GM18861 (cell line): Measurements from ENCODE around the gene PTPRK.
A peak's percentile ranks its signal among the peaks of the same experiment; 100 is the strongest.

Experiments used
- ATAC-seq: cut with Tn5 transposase; IDR thresholded peaks from one replicate; pipeline ENCODE4 v1.9.1; 2021; ENCODE audit not compliant: unreplicated experiment

PTPRK gene

DNA sequence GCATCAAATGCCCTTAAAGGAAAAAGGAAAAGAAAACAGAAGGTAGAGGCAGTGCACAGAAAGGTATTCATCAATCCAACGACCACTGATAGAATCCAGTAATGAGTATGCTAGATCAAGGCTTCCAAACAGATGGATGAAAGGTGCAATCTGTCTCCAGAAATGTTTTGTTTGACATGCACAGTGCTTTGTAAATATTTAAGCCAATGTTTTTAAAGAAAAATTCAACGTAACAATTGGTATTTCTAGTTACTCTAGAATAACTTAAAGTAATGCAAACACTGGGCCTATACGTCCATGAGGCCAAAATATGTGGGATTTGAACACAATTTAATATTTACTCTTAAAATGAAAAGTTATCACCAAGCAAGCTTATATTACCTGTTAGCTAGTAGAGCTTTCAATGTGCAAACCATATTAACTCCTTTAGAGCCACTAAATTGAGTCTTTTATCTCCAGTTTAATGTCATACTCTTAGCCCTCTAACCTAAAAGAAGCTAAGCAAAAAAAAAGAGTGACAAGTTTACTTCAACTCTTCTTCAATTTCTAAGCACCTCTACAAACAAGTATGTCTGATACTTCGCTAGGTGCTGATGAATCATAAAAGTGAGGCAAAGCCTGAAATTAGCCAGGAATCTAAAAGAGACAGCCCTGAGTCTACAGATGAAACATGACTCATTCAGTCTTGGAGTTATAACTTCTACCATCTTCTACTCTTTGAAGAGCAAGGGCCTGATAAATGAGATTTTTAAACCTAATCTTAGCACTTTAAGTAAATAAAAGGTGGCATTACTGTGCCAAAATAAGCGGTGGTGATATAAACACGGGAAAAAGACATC is 169.8 kb downstream of the PTPRK start:
- no peak for ATAC-seq

DNA sequence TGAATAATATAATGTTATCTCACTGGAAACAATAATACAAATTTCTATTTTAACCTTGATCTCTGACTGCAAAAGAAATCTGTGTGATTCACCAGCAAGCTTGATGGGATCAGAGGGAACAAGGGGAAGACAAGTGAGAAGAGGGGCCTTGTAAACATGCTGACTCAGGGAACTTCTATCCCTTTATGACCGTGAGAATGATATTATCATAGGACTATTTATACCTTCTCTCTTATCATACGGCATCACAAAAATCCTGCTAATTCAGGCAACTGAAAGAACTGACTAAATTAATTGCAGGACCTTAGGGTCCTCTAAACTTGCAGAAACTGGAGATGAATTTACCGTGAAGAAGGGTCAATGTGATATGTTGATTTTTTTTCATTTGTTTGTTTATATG is 173.3 kb downstream of the PTPRK start:
- ATAC-seq, result no peak

GRCh38 chr6:128346569-128346968 is 173.8 kb downstream of the PTPRK start:
- no peak for ATAC-seq

GRCh38 chr6:128345278-128345677 is 175.1 kb downstream of the PTPRK start:
- no peak for ATAC-seq

DNA sequence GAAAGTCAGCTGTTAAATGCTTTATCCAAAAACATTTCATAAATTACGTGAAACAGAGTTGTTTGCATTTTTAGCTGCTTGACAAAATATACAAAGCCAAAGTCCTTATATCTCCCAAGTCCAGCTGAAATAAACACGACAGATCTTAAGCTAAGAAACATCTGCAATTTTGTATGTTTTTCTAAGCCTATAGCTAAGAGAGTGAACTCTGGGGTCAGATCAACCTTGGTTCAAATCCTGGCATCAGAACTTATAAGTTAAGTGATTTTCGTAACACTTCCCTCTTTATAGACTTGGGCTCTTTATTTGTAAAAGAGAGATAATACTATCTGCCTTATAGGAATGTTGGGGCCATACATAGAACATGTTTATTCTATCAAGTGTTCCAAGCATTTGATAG is 176.7 kb downstream of the PTPRK start:
- no peak for ATAC-seq

DNA sequence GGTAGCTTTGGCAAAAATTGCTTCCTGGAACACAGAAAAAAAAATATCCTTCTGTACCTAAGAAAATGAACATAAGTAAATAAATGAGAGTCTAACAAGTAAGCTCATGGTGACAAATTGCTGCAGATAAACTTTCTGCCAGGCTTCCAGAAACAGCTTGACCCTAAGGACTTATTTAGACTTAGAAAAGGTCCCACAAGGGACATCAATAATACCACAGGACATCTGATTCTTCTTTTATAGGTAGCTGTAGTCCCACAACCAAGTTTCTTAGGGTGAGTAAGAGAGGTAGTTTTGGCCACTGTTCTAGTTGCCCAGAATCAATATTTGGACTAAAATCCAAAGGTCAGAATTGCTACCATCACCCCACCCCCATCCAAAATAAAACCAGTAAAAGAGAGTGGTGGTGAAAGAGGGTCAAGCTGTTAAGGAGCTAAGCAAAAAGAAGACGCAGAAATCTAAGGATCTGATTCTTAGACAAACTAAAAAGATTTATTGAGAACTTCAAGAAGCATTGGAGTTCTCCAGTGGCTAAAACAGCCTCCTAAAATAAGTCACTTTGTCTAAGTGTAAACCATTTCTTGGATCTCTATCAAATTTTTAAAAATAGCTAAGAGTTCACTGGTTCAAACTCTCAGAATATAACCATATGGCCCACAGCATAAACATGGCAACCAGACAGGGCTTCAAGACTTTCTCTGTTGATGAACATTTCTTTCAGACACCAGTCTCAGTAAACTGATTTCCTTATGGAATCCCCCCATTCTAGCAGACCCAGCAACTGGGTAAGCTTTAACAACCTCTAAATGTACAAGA is 180.6 kb downstream of the PTPRK start:
- no peak for ATAC-seq

DNA sequence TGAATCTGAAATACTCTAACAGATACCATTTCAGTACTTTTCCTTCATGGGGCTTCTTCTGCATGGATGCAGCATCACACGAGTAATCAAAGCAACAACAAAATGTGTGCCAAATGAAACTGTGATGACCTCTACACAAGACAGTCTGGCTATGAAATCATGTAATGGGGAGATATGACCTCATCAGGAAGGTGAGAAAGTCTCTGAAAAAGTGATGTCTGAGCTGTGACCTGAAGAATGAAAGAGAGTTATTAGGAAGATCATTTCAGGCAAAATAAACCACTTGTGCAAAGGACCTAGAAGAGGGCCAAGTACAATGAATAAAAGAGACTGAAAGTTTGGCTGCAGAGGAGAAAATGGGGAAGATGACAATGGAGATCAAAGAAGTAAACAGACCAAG is 182.8 kb downstream of the PTPRK start:
- no peak for ATAC-seq

DNA sequence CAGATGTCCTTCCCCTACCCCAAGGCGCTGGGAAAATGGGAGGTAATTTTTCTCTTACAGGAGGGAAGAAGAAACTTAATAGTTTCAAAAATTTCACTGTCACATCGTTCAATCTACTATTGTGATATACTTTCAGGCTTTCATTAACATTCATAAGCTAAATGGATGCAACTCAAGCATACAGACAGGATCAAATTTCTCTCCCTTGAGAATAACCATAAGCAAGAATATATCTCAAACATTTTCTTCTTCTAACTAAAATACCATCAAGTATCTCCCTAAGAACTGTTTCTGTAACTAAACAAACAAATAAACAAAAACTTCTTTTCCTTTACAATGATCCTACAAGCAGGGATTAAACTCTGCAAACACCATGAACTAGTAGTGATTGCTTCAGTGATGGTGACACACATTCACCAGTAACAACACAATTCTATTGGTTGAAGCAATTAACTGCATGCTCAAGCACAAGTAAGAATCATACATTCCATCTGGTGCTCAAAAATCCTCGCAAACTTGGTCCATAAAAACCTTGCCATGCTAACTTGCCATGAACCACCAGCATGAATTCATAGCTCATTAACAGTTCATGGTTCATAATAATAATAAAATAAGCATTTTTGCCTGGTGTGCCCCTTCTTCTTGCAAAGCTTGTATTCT is 183.8 kb downstream of the PTPRK start:
- ATAC-seq, result no peak

DNA sequence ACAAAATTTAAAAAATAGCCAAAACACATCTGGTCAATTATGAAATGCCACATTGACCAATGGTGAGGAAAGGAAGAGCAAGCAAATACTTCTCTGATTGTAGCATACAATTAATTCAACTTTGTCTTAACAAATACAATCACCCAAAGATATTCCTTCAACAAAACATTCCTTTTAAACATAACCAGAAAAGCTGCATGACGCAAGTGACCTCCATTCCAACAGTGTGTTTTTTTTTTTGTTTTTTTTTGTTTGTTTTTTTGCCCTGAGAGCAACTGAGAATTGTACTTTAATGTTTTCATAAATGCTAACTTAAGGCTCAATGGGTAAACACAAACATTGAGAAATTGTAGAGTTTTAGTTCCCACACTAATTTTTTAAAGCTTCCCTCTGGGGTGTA is 184.4 kb downstream of the PTPRK start:
- no peak for ATAC-seq

- no peak for ATAC-seq
Measured at GRCh38 chr6:128333581-128334223, 186.7 kb downstream of the PTPRK start.

DNA sequence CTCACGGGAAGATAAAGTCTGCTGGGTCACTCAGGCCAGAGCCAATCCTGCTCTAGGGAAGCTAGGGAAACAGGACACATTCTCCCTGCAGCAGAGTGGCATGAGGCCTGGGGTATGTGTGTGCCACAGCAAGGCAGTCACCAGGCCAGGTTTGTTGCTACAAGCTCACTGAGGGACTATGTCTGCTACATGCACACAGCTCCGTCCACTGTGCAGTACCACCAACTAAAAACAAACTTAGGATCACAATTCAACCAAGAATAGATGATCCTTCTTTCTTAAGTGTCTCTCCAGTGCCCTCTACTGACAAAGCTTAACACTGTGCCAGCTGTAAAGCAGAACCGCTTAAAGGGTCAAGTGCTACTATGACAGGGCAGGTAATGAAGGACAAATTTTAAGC is 192.5 kb downstream of the PTPRK start:
- no peak for ATAC-seq

DNA sequence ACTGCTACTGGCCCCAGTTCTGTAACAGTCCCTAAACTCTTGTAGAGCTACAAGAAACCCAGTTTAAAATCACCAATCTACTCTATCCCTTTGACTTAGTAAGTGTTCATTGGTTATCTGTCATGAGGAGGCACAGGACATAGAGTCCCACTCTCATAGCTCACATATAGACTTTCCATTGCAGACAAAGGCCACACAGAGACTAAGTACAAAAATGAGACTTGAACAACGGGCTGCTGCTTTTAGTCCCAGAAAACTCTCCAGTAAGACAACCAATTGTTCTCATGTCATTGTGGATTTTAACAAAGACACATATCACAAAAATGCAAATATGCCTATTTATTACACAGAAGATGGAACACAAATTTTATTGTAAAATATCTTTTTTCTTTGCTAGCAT is 197.4 kb downstream of the PTPRK start:
- ATAC-seq, result no peak

GRCh38 chr6:128319946-128320345 is 200.5 kb downstream of the PTPRK start:
- ATAC-seq, result no peak

DNA sequence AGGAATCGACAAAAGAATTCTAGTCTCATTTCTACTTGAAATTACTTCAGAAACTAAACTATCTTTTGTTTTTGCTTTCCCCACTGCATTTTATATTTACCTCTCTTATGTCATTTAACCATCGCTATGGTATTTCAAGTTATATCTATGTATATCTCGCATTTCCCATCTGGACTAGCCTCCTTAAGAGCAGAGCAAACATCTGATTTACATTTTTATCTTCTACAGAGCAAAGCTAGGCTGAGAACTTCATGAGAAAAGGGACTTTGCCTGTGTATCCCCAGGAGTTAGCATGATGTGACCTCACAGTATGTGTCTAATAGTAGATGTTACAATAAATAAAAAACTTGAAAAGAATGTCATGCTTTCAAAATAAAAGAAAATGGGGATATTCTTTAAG is 201.2 kb downstream of the PTPRK start:
- ATAC-seq, result no peak

- no peak for ATAC-seq
Measured at GRCh38 chr6:128316258-128316929, 204.0 kb downstream of the PTPRK start.

- no peak for ATAC-seq
Measured at GRCh38 chr6:128314190-128314589, 206.2 kb downstream of the PTPRK start.

DNA sequence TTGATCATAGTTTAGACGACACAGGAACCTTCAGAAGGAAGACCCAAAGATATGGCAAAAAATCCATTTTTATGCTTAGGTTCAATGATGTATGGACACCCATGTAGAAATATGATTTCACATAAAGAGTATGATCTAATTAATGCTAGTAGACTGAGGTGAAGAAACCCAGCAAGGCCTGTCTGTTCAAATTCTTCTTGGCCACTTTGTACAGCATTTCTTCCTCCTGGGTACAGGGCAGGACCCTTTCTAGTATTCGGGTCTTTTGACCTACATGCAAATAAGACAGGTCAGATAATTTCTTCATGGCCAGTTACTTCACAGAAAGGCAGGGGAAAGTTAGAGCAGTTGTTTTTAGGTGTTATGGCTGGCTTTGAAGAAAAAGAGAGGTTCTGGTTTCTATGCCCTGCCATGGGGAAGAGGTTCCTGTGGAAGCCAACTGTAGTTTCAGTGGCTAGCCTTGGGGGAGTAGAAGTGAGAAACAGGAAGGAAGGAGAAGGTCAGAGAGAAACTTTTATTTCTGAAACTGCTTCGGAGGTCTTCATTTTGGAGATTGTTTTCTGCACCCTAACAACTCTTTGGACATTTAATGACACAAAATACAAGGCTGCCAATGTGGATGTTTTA is 208.3 kb downstream of the PTPRK start:
- ATAC-seq, result peak; percentile 66

DNA sequence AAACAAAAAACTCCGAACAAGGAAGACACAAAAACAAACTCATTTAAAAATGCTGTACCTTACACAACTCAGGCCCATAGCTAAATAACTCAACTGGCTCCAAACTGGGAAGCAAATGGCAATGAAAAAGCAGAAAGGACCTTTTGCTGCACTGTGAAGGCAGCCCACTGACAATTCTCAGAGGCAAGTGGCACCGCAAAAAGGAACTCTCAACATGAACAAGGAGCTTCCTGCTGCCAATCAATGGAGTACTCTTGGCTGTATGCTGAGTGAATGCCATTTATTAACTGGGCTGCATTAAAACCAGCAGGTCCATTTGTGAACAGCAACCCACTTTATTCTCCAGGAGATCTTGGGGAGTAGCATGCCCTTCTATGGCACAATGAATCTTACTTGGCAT is 209.9 kb downstream of the PTPRK start:
- ATAC-seq, result no peak

DNA sequence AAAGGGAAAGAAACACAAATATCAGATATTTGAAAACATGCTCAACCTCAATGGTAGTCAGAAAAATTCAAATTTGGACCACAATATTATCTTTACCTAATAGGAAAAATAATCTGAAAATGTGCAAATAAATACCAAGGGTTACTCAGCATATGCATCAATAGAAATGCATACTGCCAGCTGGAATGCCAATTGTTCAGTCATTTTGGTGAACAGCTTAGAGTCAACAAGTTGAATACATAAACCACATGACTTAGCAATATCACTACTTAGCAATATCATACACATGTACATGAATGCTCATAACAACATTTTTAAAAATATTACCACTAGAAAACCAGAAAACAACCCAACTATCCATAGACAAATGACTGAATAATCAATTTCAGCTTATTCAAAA is 212.7 kb downstream of the PTPRK start:
- ATAC-seq, result no peak

DNA sequence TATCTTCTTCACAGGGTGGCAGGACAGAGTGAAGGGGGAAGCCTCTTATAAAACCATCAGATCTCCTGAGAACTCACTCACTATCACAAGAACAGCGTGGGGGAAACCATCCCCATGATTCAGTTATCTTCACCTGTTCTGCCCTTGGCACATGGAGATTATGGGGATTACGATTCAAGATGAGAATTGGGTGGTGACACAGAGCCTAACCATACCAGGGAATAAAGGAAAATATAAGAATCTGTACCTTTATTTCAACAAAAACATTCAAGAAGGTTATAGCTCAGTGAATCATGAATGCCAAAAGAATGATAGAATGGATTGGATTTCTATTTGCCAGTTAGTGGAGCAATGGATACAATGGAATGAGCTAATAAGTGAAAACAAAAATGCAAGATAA is 214.4 kb downstream of the PTPRK start:
- ATAC-seq, result no peak
